NCI-H1417 (cell line): ENCODE data around the gene PAN2.
"Not testable (repeated sequence)": the region's sequence is repeated elsewhere in the genome, so short reads cannot be mapped to it uniquely, and the experiment has no call there.

Experiments used
- DNase-seq, 3 experiments: peaks; one replicate each; lab custom pipeline; 2025; lab: John Stamatoyannopoulos, UW

Gene PAN2

DNA sequence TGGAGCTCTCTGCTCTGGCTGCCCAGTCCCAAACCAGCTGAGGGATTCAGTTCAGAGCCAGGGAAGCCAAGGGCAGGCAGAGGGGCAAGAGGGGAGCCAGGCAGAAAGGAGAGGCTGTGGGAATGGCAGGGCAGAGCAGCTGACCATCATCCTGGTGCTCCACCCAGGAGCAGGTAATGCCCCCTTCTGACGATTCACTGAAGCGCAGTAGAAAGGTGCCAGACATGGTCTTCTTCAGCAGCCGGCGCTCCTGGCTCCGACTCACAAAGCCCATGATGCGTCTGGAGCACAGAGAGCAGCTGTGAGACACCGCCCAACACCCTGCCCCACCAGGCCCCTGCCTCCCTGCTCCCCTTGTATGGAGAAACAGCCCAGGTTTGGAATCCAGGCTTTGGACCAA is 12.9 kb upstream of the PAN2 start:
- no peak for DNase-seq

DNA sequence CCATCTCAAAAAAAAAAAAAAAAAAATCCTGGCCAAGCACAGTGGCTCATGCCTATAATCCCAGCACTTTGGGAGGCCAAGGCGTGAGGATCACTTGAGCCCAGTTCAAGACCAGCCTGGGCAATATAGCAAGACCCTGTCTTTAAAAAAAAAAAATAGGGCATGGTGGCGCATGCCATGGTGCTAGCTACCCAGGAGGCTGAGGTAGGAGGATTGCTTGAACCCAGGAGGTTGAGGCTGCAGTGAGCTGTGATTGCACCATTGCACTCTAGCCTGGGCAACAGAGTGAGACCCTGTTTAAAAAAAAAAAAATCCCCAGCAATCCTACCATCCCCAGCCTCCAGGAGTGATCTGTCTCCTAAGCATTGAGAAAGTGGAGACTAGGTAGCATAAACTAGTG is 8.5 kb upstream of the PAN2 start:
- DNase-seq = not testable (repeated sequence)

DNA sequence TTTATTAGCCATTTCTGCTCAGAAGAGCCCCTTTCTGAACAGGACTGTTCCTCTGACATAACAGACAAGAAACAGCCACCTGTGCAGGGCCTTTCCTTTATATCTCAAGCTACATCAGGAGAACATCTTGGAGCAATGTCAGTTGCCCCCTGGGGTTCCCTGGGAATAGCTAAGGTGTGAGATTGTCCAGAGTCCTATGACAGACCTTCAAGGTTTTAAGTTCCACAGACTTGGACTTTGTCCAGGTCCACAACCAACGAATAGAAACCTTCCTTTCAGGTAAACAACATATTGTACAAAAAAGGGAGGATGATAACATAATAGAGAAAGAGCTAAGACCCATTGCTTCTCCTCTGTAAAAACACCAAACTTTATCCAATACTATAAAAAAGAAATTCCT is 7.8 kb upstream of the PAN2 start:
- no peak for DNase-seq

DNA sequence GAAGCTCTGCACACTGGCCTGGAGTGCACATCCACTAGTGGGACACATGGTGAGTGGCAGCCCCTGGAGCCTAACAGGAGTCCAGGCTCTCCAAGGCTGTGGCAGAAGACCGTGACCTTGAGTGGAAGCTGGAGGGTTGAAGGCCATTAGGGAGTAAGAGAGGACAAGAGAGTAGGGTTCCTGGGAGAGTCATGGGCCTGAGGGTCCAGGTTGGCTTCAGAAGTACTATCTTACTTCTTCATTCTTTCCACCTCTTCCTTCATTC is 5.3 kb upstream of the PAN2 start:
- no peak for DNase-seq

DNA sequence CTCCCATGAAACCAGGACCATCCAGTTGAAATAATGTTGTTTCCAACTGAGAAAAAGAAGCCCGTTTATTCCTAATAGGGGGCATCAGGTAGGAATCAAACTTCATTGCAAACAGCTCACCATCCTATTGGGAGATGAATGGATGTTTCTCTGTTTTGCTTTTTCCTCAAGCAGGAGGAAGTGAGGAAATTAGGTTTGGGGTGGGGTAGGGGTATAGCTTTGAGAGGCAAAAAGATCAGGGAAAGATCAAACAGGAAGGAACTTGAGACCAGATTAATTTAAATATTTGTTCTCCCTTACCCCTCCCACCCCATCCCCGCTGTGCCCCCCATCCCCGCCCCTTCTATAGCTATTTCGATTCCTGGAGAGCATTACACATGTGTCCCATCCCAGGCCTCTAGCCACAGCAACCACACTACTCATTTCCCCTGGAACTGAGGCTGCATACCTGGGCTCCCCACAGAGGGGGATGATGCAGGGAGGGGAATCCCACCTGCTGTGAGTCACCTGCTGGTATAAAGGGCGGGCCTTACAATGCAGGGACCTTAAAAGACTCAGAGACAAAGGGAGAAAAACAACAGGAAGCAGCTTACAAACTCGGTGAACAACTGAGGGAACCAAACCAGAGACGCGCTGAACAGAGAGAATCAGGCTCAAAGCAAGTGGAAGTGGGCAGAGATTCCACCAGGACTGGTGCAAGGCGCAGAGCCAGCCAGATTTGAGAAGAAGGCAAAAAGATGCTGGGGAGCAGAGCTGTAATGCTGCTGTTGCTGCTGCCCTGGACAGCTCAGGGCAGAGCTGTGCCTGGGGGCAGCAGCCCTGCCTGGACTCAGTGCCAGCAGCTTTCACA is 4.7 kb upstream of the PAN2 start, which contains the start of gene IL23A:
Gene IL23A (plus strand): TSS at position 577 of the 850 bp plus-strand sequence. CDS start 161 bp downstream, at position 738.
- DNase-seq = peak in 2 of 3 experiments; percentile 82 to 92

DNA sequence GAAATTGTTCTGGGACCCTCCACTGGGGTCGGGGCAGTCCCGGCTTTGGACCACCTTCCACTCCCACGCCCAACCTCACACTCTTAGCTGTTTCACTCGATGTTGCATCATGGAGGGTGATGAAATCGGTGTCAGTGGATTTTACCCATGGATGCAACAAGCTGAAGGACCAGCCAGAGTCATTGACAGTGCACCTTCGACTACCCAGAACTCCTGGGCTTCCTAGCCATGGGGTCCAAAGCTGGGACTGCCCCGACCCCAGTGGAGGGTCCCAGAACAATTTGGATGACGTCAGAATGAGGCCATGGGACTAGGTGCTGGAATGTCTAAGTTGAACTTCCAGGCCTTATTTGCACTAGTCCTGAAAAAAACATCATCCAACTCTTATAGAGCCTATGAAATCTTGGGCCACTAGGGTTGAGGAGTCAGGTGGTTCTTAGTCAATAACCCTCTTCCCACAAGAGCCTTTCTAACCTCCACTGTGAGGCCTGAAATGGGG is 4.0 kb upstream of the PAN2 start:
- peak in 1 of 3 experiments; percentile 12 for DNase-seq

DNA sequence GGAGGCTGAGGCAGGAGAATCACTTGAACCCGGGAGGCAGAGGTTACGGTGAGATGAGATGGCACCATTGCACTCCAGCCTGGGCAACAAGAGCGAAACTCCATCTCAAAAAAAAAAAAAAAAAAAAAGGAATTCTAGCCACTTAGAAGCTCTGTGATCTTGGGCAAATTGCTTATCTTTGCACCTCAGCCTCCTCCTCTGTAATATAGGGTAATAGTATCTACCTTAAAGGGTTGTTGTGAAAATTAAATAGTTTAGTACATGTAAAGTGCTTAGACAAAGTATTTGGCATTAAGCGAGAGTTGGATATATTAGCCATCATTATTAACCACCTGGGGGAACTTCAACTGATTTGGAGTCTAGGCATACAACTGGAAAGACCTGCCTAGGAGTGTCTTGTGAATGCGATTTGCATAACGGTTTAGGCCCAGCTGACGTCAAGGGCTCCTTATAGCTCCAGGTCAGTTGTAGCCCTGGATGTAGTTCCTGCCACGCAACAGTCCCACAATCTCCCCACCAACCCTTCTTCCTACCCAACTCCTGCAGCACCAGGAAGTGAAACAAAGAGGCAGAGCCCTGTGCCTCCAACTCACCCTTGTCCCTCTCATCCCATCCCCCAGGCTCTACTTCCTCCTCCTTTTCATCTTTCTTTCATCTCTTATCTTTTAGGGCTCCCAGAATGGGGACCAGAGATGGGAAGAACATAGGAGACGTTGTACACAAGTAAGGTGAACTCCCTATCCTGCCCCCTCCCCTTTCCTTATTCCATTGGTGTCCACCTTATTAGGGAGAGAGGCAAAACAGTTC is 2.8 kb upstream of the PAN2 start:
- no peak for DNase-seq

DNA sequence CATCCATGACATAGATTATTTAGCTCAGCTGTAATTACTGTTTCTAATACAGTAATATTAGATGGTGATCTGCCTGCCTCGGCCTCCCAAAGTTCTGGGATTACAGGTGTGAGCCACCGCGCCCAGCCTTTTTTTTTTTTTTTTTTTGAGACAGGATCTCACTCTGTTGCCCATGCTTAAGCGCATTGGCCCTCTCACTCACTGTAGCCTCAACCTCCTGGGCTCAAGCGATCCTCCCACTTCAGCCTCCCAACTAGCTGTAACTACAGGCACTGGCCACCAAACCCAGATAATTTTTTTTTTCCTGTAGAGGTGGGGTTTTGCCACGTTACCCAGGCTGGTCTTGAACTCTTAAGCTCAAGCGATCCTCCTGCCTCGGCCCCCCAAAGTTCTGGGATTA is 1.7 kb upstream of the PAN2 start:
- not testable (repeated sequence) for DNase-seq

DNA sequence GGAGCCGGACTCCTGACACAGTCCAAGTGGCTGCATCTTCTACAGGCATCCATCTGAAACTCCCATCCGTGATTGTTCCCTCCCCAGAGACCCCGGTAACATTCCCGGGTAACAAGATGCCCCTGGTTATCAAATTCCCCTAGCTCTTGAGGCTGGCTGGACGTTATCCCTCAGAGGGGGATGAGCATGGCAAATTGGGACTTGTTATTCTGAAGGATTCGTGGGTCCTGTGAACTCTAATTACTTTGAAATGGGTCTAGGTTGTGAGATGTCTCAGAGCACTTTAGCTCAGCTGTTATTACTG is 642 bp upstream of the PAN2 start:
- DNase-seq = no peak

DNA sequence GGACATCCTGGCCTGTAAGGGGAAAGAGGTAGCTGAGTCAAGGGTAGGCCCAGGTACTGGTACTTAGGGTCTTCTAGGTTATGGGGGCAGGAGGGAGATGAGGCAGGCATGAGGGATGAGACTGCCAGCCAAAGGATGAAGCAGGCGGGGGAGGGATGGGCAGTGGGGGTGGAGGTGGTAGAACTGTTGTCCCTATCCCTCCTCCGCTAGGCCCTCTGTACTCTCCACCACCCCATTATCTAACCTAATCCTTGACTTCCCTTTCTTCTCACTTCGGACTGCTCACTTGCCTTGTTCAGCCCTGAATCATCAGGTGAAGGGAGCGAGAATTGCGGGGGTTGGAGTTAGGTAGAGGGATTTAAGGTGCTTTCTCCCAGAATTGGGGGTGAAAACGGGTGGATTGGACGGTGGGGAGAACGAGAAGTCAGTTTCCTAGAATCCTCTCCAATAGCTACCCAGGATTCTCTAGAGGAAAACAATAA is 562 bp downstream of the PAN2 start:
- DNase-seq = no peak

DNA sequence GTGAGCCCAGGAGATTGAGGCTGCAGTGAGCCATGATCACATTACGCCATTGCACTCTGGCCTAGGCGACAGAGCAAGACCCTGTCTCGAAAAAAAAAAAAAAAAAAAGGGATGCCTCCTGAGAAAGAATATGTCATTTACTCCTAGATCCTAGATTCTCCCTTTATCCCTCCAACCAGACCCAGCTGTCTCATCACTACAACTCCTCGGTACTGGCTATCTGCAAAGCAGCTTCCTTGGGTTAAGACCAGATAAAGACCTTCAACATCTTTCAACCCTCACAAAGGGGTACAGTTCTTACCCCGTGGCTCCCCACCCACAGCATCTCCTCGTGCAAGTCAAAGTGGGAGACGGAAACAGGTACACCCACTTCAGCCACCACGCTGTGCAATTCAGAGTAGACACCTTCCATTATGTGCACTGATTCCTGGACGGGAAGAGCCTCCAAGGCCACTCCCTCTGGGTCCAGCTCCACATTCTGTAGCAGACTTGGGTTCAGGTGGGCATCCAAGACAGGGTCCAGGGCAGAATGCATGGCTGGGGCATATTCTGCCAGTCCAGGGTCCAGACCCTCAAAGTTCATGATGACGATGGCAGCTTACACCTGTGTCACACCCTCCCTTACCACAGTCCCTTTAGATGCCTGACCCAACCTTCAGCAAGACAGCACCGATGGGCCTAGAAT is 1.1 kb downstream of the PAN2 start:
- DNase-seq = no peak

DNA sequence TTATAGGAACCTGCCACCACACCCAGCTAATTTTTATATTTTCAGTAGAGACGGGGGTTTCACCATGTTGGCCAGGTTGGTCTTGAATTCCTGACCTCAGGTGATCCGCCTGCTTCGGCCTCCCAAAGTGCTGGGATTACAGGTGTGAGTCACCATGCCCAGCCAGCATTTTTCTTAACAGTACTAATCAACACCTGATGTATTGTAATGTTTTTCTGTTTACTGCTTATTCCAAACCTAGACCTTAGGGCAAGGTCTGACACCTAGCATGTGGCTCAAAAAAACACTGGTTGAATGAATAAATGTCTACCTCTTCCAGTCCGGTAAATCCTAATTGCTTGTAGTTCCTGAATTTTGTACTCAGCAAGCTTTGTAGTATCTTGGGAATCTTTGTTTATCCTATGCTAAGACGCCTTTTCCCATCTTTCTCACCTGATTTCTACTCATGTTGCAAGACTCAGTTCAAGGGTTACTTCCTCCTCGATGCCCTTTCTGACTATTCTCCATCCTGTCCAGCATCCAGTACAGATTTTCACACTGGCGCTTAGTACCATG is 2.8 kb downstream of the PAN2 start:
- DNase-seq = no peak

DNA sequence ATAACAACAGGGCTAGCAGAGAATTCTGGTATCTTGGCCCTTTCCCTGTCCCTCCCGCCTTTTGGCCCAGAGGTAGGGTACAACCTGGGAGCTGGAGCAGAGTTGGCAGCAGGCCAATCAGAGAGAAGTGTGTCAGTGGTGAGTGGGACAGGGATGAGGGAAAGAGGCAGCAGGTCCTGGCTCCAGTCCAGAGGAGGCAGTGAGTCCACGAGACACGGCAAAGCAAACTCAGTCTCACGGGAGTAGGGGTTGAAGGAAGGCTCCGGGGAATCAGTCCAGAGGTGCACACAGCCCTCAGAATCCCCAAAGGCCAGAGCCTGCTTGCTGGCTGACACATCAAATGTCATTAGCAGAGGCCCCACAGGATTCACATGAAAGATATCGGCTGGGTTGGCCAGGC is 7.3 kb downstream of the PAN2 start:
- no peak for DNase-seq

DNA sequence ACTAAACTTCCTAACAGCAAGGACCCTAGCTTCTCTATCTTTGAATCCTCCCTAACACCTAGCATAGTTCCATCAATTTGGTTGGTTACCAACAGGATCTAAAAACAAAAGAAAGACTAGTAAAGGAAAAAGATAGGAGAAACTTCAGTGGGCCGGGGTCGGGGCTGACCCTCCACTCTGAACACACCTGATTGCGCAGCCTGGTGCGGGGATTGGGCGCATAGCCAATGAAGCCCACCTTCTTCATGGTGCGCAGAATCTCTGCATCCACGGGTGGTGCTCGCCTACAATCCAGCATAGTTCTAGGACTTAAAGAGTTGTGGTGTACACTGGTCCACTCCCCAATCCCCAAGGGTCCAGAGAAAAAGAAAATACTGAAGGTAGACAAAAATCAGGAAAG is 7.7 kb downstream of the PAN2 start:
- no peak for DNase-seq

DNA sequence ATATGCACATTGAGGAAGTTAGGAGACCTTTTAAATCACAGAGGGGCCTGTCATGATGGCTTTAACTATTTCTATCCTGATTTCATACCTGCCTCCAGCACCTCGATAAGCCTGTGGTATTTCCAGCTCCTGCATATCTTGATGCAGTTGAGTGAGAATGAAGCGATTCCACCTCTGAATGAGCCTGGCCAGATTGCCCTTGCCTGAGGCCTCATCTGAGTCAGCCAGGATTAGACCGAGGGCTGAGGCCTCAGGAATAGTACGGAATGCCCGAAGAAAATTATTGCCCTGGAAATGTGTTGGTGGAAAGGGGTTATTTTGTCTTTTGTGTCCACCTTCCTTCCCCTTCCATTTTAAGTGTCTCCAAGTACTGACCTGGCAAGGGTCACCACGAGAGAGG is 9.6 kb downstream of the PAN2 start:
- no peak for DNase-seq

DNA sequence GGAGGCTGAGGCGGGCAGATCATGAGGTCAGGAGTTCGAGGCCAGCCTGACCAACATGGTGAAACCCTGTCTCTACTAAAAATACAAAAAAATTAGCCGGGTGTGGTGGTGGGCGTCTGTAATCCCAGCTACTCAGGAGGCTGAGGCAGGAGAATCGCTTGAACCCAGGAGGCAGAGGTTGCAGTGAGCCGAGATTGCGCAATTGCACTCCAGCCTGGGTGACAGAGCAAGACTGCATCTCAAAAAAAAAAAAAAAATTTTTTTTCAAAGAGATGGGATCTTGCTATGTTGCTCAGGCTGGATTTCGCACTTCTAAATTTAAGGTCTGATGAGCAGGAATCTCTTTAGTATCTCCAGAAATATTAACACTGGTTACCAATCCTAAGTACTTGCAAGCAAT is 12.2 kb downstream of the PAN2 start:
- not testable (repeated sequence) for DNase-seq

DNA sequence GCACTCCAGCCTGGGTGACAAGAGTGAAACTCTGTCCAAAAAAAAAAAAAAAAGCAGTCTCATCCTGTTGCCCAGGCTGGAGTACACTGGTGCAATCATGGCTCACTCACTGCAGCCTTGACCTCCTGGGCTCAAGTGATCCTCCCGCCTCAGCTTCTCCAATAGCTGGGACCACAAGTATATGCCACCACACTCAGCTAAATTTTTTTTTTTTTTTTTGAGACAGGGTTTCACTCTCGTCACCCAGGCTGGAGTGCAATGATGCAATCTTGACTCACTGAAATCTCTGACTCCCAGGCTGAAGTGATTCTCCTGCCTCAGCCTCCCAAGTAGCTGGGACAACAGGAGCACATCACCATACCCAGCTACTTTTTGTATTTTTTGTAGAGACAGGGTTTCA is 12.8 kb downstream of the PAN2 start:
- no peak for DNase-seq

DNA sequence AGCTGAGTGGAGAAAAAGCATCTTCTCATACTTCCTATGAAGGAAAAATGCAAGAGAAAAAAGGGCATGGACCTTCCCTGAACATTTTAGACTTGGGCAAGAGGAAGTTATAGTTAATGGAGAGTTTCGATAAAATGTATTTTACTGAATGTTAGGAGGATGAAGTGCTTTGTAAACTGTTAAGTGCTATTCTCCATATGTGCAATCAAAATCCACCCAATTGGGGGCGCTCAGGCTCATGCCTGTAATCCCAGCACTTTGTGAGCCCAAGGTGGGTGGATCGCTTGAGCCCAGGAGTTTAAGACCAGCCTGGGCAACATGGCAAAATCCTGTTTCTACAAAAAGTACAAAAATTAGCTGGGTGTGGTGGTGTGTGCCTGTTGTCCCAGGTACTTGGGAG is 16.1 kb downstream of the PAN2 start:
- no peak for DNase-seq

DNA sequence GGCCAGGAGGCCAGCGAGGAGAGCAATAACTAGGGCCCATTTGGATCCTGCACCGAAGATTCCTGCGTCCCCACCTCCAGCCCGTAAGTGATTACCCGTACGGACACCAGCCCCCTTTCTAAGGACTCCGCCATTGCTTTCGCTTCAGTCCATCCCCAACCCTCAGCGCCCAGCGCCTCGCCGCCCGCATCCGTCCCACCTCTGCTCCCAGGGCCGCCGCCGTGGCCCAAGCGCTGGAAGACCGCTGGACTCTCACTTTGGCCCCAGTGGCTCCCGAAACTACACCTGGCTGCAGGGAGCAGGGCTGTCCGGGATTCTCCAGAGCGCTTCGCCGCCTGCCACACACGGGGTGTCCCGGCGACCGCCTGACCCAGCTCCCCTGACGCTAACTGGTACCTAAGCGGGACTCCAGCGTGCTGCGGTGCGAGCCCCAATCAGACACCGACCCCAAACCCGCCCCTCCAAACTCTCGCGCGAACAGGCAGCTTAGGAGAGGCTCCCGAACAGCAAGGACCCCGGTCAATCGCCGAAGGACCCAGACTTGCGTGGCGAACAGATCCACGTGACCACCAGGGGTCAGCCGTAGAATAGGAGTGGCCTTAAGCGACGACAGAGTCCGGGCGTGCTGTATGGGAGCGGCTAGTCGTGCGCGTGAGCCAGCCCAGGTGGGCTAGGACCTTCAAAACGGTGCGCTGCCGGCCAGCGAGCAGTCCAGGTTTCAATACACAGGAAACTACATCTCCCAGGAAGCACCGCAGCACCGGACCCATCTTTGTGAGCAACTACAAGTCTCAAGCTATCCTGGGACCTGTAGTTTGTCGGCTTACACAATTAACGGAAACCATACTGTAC is 18.0 kb downstream of the PAN2 start, which contains the start of gene CNPY2:
Gene CNPY2 (minus strand): TSS at position 367 of the 852 bp plus-strand sequence. CDS start 771 bp downstream, outside the sequence.
- peak; percentile 98 to 99 (median 98) for DNase-seq

DNA sequence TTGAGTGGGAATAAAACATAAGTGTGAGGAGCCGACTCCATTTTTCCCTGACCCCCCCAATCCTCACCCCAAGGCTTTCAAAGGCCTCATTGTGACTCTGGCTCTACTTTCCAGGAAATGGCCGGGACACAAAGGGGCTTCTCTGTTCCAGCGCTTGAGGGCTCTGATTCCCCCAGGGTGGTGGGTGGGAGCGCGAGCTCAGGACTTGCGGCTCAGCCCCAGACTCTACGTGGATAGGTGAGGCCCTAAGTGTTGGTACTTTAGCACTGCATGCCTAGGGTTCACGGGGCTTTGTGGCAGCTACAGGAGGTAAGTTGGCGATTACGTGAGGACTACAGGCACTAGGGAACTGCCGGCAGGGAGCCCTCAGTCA is 18.6 kb downstream of the PAN2 start:
- DNase-seq = peak in 1 of 3 experiments; percentile 69

DNA sequence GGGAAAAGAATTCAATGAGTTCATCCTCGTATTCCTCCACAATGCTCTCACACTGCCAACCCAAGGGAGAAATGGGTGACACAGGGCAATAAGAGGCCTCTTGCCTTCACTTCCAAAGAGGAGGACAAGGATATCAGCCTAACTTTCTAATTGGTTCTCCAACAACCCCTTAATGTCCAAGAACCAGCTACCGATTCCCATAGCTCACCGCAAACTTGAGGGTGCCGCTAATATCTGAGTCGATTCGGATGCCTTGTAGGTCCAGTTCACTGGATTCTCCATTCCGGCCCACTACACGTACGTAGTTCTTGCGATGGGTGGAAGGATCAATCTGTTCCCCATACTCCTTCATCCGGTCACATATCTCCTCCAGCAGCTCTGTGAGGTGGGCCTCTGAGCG is 22.8 kb downstream of the PAN2 start:
- no peak for DNase-seq
